GM18873 (cell line): ENCODE data around the gene AQP12A.
"Not testable (repeated sequence)": the region's sequence is repeated elsewhere in the genome, so short reads cannot be mapped to it uniquely, and the experiment has no call there.

ENCODE experiments used
- ATAC-seq: cut with Tn5 transposase; IDR thresholded peaks from one replicate; pipeline ENCODE4 v1.9.1; 2021; ENCODE audit warnings: mild to moderate bottlenecking, moderate library complexity, moderate number of reproducible peaks; ENCODE audit not compliant: unreplicated experiment, low FRiP score

Gene AQP12A

DNA sequence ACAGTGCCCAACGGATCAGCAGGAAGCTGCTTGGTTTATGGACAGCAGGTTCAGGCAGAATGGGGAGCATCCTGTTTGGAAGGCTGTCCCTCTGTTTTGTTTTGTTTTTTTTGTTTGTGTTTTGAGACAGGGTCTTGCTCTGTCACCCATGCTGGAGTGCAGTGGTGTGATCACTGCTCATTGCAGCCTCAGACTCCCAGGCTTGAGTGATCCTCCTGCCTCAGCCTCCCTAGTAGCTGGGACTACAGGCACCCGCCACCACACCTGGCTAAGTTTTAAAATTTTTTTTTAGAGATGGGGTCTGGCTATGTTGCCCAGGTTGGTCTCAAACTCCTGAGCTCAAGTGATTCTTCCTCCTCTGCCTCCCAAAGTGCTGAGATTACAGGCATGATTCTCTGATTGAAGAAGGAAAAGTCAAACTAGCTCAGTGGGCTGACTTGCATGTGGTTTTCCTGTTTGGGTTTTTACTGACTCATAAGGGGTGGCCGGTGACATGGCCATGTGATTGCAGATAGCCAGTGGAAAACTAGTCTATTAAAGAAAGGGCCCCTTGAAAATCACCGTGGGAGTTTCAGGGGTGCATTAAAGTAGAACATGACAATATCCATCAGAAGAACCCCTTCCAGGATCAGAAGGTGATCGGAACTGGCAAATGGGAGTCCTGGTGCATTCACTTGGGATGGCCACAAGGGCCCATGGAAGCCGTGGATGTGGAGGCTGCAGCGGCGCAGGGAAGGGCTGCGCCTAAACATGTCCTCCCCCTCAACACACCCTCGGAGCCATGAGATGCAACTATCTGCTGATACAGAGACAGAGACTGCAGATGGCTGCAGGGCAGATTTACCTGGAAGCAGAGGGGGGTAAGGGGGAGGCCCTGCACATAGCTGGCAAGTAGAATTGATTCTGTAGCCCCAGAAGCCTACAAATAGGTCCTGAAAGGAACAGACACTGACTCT, 35.5 kb upstream of the AQP12A start:
- ATAC-seq: no peak

DNA sequence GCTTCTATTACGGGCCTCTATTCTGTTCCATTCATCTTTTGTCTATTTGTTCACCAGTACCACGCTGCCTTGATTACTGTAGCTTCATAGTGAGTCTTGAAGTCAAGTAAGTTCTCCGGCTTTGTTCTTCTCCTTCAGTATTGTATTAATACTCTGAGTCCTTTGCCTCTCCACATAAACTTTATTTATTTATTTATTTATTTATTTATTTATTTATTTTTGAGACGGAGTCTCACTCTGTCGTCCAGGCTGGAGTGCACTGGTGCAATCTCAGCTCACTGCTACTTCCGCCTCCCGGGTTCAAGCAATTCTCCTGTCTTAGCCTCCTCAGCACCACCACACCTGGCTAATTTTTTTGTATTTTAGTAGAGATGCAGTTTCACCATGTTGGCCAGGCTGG, 31.8 kb upstream of the AQP12A start:
- not testable (repeated sequence) for ATAC-seq

DNA sequence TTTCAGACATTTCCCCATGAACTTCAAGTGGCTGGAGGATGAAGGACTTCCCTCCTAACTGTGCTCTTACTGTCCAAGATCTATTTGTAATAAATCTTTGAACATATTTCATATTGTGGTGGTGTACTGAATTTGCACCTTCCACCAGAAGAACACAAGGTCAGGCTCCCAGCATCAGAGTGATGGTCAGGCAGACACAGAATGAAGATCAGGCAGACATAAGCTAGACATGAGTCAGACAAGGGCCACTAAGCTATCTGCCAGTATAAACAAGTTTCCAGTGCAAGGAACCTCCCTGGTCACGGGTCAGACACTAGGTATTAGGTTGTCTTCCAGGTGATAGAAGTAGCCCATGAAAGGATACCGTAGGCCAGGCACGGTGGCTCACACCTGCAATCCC, 29.0 kb upstream of the AQP12A start:
- no peak for ATAC-seq

DNA sequence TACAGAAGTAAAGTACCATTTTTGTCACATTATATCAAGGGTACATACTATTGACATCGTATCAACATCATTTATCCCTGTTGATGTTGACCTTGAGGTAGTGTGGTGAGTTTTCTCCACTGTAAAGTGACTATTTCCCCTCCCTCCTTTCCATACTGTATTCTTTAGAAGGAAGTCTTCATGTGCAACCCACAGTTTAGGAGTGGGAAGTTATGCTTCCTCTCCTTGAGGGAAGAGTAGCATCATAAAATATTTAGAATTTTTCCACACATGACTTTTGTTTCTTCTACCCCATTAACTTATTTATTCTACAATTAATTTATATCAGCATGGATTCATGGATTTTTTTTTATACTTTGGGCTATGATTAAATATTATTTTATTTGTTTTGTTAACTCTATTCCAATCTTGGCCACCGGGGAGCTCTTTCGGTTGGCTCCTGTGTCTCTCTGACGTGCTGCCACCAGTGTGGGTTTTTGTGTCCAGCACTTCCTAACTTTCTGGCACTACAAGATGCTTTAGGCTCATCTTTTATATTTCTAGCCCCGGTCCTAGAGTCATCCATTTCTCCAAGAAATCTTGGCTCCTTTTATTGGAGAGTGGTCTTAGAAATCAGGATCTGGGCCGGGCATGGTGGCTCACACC, 28.0 kb upstream of the AQP12A start:
- ATAC-seq: no peak

DNA sequence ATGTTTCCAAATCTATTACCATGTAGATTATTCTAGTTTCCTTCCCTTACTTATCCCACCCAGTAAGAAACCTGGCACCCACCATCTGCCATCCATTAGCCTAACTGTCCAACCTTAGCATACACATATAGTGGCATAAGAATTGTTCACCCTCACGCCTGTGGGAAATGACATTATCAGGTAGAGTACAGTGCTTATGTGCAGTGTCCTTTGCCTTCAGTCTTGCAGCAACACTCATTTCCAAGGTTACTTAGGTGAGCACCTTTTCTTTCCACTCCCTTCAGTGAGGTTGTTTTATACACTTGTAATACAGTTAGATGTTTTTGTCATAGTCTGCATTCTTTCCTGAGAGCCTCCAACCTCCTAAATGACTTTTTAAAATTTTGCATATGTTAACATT, 27.0 kb upstream of the AQP12A start:
- ATAC-seq: no peak

DNA sequence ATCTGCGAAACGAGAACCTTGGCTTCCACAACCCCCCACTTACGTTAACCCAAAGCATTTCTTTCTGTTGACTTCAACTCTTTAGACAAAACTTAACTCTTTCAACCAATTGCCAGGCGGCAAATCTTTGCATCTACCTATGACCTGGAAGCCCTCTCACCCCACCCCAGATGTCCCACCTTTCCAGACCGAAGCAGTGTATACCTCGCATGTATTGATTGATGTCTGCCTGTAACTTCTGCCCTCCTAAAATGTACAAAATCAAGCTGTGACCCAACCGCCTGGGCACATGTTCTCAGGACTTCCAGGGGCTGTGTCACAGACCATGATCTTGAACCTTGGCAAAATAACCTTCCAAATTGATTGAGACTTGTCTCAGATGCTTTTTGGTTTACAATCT, 21.3 kb upstream of the AQP12A start:
- ATAC-seq: no peak

DNA sequence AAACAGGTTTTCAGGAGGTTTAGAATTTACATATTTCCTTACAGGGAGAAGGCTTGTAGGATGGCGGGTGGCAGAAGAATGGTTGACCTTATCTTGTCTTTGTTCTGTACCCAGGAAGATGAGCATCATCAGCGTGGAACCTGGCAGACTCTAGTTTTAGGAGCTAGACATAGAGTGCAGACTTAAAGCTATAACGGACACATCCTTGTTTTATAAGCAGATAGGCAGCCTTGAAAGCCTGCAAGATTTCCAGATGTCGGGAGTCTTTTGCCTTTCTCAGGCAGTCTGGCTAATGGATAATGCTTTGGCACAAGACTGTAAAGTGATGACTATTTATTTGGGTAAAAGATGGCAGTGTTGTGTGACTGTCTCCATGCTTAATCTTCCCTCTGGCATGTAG, 20.7 kb upstream of the AQP12A start:
- ATAC-seq: no peak

DNA sequence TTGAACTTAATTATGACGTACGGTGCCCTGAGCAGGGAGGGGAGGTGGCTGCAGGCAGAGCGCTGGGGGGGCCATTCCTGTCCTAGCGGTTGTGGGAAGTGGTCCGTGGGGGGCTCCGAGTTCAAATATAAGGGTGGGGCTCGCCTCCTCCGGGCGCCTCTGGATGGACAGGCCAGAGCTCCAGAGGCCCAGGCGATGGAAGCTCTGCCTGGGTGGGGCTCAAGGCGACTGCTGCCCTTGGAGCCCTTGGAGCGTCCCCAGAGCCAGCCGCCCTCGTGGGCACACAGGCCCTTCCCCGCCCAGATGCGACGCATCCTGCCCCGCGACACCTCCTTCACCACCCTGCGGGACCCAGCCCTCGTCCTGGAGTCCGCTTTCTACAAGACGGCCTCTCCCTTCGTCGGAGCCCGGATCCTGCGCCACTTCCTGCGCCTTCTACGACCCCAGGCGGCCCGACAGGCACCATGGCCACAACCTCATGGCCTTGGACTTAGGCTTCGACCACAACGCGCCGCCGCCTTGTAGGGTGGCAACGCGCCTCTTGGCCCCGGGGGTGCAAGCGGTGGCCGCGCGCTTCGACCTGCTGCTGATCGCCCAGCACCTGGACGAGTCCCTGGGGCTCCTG, 19.5 kb upstream of the AQP12A start:
- ATAC-seq: no peak

DNA sequence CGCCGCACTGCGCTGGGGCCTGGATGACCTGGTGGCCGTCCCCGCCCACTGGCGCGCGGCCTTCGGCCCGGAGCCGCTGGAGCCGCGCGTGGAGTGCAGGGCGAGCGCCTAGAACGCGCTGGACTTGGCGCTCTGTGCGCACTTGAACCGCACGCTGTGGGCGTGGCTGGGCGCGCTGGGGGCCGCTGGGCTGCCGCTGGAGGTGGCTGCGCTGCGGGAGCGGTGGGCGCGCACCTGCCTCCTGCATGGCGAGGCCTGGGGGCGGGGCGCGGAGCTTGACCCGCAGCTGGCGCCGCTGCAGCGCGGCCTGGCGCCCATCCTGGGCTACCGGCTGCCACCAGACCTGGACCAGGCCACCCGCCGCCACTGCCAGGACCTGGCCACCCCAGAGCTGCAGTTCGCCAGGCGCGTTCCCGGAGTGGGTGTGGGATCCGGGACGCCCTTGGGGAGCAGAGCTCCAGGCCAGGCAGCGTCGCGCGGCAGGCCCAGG, 18.9 kb upstream of the AQP12A start:
- ATAC-seq: no peak

DNA sequence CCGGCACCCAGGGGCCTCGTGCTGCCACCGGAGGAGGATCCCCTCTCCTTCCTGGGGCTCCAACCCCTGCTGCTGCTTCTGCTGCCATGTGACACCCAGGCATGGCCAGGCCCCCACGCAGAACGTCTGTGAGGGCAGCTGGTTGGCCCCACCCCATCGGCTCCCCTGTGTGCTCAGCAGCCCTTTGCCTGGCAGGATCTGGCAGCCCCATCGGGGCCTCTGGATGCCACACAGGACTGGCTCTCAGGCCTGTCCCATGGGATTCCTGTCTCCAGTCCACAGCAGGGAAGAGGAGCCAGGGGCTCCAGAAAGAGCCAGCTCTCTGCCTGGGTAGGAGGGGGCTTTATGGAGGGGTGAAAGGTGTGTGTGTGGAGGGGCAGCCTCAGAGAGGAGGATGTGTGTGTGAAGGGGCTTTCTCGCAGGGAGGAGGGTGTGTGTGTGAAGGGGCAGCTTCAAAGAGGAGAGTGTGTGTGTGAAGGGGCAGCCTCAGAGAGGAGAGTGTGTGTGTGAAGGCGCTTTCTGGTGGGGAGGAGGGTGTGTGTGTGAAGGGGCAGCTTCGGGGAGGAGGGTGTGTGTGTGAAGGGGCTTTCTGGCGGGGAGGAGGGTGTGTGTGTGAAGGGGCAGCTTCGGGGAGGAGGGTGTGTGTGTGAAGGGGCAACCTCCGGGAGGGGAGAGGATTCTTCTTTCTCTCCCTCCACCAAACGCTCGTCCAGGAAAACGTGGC, 17.0 kb upstream of the AQP12A start:
- ATAC-seq: not testable (repeated sequence)

DNA sequence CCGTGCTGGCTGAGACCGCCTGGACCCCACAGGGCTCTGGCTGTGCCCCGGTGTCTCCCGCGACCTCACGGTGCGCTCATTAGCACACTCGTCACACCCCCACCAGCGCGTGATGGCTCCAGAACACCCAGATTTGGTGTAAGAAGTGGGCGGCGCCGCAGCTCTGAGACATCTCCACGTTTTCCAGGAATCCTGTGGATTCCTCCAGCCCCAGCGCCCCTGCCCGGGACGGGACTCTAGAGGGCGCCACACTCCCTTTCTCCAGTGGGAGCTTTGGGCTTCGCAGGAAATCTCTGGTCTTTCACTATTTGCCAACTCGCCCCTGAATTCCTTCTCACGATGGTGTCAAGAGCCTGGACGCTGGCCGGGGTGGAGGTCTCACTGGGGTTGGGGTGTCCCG, 16.3 kb upstream of the AQP12A start:
- not testable (repeated sequence) for ATAC-seq

DNA sequence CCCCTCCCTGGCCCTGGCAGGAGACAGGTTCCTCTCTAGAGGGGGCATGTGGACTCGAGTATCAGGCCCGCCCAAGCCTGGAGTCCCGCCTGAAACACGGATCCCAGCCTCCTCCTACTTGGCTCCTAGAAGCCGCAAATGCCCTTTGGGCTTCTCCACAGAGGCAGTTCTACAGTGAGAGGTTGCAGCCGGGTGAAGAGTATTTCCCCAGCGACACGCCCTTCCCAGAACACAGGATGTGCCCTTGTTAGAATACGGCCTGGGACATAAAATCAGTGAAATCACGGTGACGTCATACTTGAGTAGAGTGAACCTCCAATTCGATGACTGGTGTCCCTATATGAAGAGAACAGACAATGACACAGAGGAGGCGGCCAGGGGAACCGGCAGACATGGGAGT, 13.6 kb upstream of the AQP12A start:
- ATAC-seq: not testable (repeated sequence)

DNA sequence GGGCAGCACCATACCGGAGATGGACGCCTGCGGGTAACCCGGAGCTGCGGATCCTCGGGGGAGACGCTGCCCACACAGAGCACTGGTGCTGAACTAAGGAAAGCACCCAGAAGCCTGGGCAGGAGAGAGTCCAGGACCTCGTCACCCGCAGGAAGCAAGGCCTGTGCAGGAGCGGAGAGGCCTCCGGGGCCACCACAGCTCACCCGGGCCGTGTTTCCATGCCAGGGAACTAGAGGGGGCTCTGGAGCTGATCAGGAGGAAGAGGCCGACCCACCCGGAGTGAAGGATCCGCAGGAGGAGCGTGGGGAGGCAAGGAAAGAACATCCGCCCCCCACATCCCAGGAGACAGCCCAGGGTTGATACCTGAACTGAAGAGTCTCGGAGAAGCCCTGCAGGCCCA, 12.8 kb upstream of the AQP12A start:
- ATAC-seq: not testable (repeated sequence)

DNA sequence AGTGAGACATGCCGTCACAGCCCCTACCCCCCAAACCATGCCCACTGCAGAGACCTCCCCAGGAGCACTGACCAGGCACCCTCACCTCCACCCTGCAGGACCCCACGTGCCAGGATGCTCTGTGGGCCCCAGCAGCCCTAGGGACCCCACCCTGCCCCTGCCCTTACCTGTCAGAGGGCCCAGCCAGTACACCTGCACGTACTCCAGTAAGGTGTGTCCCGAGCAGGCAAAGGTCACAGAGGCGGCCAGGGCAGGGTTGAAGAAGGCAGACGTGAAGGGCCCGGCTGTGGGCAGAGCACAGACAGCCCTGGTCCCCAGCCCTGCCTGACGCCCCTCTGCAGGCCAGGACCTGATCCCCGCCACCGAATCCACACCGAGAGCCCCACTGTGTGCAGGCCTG, 11.5 kb upstream of the AQP12A start:
- ATAC-seq: not testable (repeated sequence)

DNA sequence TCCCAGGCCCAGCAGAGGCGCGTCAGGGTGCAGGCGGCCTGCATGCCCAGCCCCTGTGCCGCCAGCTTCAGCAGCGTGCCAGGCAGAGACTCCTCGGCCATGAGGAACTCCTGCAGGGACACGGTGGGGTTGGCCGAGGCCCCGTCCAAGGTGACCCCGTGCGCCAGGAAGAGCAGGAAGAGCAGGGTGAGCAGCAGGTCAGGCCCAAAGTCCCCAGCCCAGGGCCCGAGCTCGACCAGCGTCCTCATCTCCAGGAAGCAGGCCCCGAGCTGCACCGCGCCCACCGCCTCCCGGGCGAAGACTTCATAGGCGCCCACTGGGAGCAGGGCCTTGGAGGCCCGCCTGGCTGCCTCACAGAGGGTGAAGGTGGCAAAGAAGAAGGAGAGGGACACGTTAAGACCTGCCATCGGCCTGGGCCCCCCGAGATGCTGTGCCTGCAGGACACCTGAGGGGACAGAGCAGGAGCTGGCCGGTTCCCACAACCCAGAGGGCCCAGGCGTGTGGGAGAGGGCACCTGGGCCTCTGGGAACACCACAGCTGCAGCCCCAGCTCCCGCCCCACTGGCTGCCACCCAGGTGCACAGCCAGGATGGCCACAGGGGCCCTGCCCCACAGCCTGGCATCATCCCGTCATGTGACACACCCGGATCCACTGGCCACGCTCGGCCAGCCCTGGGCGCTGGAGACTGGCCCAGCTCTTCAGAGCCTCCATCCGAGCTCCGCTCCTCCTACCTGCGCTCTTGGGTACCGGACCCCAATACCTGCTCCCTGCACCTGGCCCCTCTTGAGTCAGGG, 9.0 kb upstream of the AQP12A start, which contains the start of gene AQP12B:
AQP12B (minus strand) TSS at position 455 of the 794 bp plus-strand sequence; CDS start at position 407, 48 bp downstream.
- not testable (repeated sequence) for ATAC-seq

DNA sequence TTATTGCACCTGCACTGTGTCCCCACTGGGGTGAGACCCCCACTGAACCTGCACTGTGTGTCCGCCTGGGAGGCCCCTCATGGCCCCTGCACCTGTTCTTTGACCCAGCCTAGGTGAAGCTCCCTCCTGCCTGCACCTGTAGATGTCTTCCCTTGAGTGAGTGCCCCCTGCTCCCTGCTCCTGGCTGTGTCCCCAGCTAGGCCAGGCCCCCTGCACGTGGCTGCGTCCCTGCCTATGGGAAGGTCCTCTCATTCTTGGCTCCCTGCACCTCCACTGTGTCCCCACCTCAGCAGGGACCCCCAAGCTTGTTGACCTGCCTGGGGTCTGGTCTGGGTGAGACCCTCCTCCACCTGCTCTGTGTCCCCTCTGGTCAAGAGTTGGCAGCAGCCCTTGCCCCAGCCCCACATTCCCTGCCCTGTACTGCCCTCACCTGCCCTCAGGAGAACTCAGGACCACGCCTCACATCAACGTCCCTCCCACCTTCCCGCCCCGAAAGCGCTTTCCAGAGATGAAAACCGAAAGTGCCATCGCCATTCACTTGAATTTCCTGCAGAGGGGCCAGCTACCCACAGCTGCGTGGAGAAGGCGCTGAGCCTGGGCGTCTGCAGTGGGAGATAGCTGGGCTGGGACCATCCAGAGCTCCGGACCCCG, 8.2 kb upstream of the AQP12A start:
- ATAC-seq: not testable (repeated sequence)

DNA sequence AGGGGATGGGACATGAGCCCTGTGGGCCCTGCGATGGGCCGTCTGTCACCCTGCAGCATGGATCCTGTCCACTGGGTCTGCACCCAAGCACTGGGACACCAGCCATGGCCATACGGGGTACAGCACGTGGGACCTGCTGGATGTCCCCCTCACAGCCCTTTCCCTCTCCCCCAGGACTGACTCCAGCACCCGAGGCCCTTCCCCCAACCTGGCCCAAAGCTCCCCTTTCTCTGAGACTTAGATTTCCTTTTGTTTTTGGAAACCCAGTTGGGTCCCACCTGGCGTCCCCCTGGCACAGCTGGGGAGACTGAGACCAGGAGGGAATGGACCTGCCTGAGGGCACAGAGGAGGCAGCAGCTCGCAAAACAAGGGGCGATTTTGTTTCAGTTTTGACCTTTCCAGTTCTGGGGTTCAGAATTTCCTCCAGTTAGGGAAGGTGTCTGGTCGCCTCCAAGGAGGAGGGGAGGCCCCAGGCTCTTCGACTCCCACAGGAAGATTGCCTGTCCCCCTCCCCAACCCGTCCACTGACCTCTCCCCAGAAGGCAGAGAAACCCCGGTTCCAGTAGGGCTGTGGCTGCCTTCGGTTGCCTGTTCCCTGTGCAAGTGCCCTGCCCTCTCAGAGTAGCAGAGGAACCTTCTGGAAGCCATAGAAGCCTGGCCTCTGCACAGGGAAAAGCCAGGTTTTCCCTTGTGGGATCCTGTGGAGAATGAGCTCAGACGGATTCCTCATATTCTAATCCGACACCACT, 7.5 kb upstream of the AQP12A start:
- ATAC-seq: not testable (repeated sequence)

DNA sequence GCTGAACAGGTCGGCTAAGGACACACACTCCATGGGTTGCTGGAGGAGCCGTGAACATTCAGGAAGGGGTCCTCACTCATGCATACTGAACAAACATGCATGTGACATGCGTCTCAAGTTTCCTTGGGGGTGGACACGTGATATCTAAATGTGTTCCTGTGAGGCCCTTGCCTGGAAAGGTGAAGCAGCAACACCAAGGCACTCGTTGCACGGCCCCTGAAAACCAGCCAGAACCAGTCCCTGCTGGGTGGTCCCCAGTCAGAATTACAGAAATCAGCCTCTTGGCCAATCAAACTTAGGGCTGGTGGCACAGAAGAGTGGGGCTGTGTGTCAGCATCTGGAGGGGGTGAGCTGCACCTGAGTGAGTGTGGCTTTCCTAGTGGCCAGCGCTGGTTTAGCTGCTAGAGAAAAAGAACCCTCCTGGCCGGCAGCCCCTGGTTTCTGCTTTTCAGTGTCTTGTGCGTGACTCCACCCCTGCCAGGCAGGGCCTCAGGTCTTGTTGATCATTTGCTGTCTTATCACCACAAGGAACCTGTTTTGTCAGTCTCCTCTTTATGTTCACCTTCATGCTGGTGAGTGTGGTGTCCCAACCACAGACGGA, 5.8 kb upstream of the AQP12A start:
- no peak for ATAC-seq
